HCT116 (cell line): ENCODE measurements around the gene ALDOC. TPM values are rescaled to one million over a fixed set of nuclear protein-coding genes. Genes with fewer than 3 reads are reported as not detected.
A peak's percentile ranks its signal among the peaks of the same experiment; 100 is the strongest.

Source experiments
- ATAC-seq: fragments of 200-7000 bp; cut with Tn5 transposase; 2 replicates; pipeline ENCODE4 v1.9.1; 2020; ENCODE audit warnings: mild to moderate bottlenecking, moderate library complexity
- BruUV-seq: library from RNA; stranded (reverse); fragments of 400-500 nt; replicated peaks from 2 replicates; lab custom pipeline; 2021; lab: Mats Ljungman, UMichigan
- CTCF ChIA-PET: fragments of 300-600 bp; sonication (Branson Sonifier 250); formaldehyde crosslinking; loops from one replicate; lab custom pipeline; 2021; ENCODE audit warnings: antibody characterized with exemption; lab: Charles Lee
- POLR2A ChIA-PET: fragments of 300-600, 350-600 bp; sonication (Branson Sonifier 250); formaldehyde crosslinking; loops from one replicate; lab custom pipeline; 2021; ENCODE audit warnings: antibody characterized with exemption; lab: Charles Lee
- RAD21 ChIA-PET, 2 experiments: fragments of 300-600 bp; sonication (Branson Sonifier 250); formaldehyde crosslinking; loops; one replicate each; lab custom pipeline; 2023; ENCODE audit warnings: low total read pairs in 2 of 2; ENCODE audit not compliant: uncharacterized antibody in 2 of 2, unreplicated experiment in 2 of 2, low non-redundant PET in 1 of 2; lab: Charles Lee
- DNase-seq: peaks from one replicate; pipeline ENCODE4 v3.0.0-alpha.2; 2010; ENCODE audit warnings: low read depth, low spot score
- H2AFZ ChIP-seq: fragments of 200-600 bp; shearing (Covaris generic), sonication (generic); 2 replicates; pipeline ENCODE4 v1.6.1; 2017; ENCODE audit warnings: low read depth, mixed run types, mixed read lengths, antibody characterized with exemption, low read length; ENCODE audit not compliant: poor library complexity, severe bottlenecking
- H3K27ac ChIP-seq: 2 replicates; pipeline ENCODE4 v1.5.1; 2012; ENCODE audit warnings: low read depth, low read length
- H3K27me3 ChIP-seq: fragments of 200-600 bp; sonication (generic); 2 replicates; pipeline ENCODE4 v1.6.1; 2016; ENCODE audit warnings: mixed run types, low read length, mixed read lengths; ENCODE audit not compliant: insufficient read depth
- H3K36me3 ChIP-seq, 2 experiments: fragments of 200-500 bp in 1 of 2; fragments of 200-600 bp in 1 of 2; sonication (Bioruptor generic) in 1 of 2; sonication (generic) in 1 of 2; 2 replicates each; pipeline versions ENCODE4 v1.5.1 to v1.6.1; 2014 to 2016; ENCODE audit warnings: low read length in 2 of 2, inconsistent platforms in 1 of 2, mixed read lengths in 1 of 2, mixed run types in 1 of 2; ENCODE audit not compliant: insufficient read depth in 2 of 2, control insufficient read depth in 1 of 2
- H3K4me1 ChIP-seq, 2 experiments: fragments of 200-600 bp in 1 of 2; sonication (generic) in 1 of 2; 2 replicates each; pipeline versions ENCODE4 v1.5.1 to v1.6.1; 2012 to 2017; ENCODE audit warnings: low read length in 2 of 2, inconsistent platforms in 1 of 2, mild to moderate bottlenecking in 1 of 2, mixed read lengths in 1 of 2, mixed run types in 1 of 2, moderate library complexity in 1 of 2; ENCODE audit not compliant: insufficient read depth in 2 of 2, control insufficient read depth in 1 of 2
- H3K4me2 ChIP-seq: fragments of 200-600 bp; sonication (generic); 2 replicates; pipeline ENCODE4 v1.6.1; 2017; ENCODE audit warnings: mixed run types, low read length, mixed read lengths
- H3K4me3 ChIP-seq, 2 experiments: fragments of 200-600 bp in 1 of 2; sonication (generic) in 1 of 2; replicated peaks in 1 of 2; 2 replicates each; pipeline ENCODE4 v1.5.1; 2011 to 2016; ENCODE audit warnings: low read length in 2 of 2, control low read depth in 1 of 2, low read depth in 1 of 2, mild to moderate bottlenecking in 1 of 2, mixed read lengths in 1 of 2, mixed run types in 1 of 2
- H3K79me2 ChIP-seq: fragments of 200-600 bp; sonication (generic); 2 replicates; pipeline ENCODE4 v1.6.1; 2017; ENCODE audit warnings: mild to moderate bottlenecking, mixed run types, low read length, moderate library complexity, mixed read lengths; ENCODE audit not compliant: insufficient read depth
- H3K9ac ChIP-seq: fragments of 200-600 bp; sonication (generic); 2 replicates; pipeline ENCODE4 v1.6.1; 2016; ENCODE audit warnings: low read length, mixed read lengths
- H3K9me2 ChIP-seq: fragments of 200-600 bp; sonication (generic), shearing (Covaris generic); 2 replicates; pipeline ENCODE4 v1.6.1; 2017; ENCODE audit warnings: mixed run types, mild to moderate bottlenecking, moderate library complexity; ENCODE audit not compliant: insufficient read depth
- H3K9me3 ChIP-seq, 2 experiments: fragments of 200-500 bp in 1 of 2; fragments of 200-600 bp in 1 of 2; sonication (Bioruptor generic) in 1 of 2; sonication (generic) in 1 of 2; 2 replicates each; pipeline ENCODE4 v1.6.1; 2014 to 2017; ENCODE audit warnings: low read length in 2 of 2, mixed read lengths in 2 of 2, inconsistent platforms in 1 of 2, low read depth in 1 of 2, mild to moderate bottlenecking in 1 of 2, mixed run types in 1 of 2, moderate library complexity in 1 of 2; ENCODE audit not compliant: control insufficient read depth in 1 of 2, insufficient read depth in 1 of 2
- H4K20me1 ChIP-seq: fragments of 200-600 bp; sonication (generic), shearing (Covaris generic); 2 replicates; pipeline ENCODE4 v1.6.1; 2017; ENCODE audit warnings: mixed run types, mild to moderate bottlenecking, moderate library complexity; ENCODE audit not compliant: insufficient read depth
- CEBPB ChIP-seq: IDR thresholded peaks from 2 replicates; pipeline ENCODE4 v1.6.1; 2012; ENCODE audit warnings: low read depth
- CTCF ChIP-seq, 3 experiments: fragments of 200-600 bp in 1 of 3; sonication (generic) in 1 of 3; IDR thresholded peaks in 2 of 3; conservative IDR thresholded peaks in 1 of 3; 2 replicates each; pipeline ENCODE4 v1.5.1; 2012 to 2017; ENCODE audit warnings: low read depth in 2 of 3, low read length in 2 of 3, antibody characterized with exemption in 1 of 3, borderline replicate concordance in 1 of 3, control low read depth in 1 of 3, mild to moderate bottlenecking in 1 of 3, mixed read lengths in 1 of 3, mixed run types in 1 of 3, moderate library complexity in 1 of 3; ENCODE audit not compliant: insufficient read depth in 1 of 3
- ELF1 ChIP-seq: IDR thresholded peaks from 2 replicates; pipeline ENCODE4 v1.6.1; 2012; ENCODE audit warnings: low read depth, borderline replicate concordance
- EZH2 ChIP-seq: fragments of 200-600 bp; sonication (generic); IDR thresholded peaks from 2 replicates; pipeline ENCODE4 v1.6.1; 2017; ENCODE audit warnings: antibody characterized with exemption, mixed run types
- EZH2phosphoT487 ChIP-seq: fragments of 200-600 bp; IDR thresholded peaks from 2 replicates; pipeline ENCODE4 v1.6.1; 2018; ENCODE audit warnings: antibody characterized with exemption, borderline replicate concordance
- FOSL1 ChIP-seq: IDR thresholded peaks from 2 replicates; pipeline ENCODE4 v1.6.1; 2012; ENCODE audit warnings: low read depth
- JUND ChIP-seq: IDR thresholded peaks from 2 replicates; pipeline ENCODE4 v1.6.1; 2012
- POLR2A ChIP-seq: IDR thresholded peaks from 2 replicates; pipeline ENCODE4 v1.7.0; 2011; ENCODE audit warnings: borderline replicate concordance; ENCODE audit not compliant: insufficient read depth, insufficient read length; ENCODE audit errors: extremely low read depth
- POLR2AphosphoS5 ChIP-seq: IDR thresholded peaks from 2 replicates; pipeline ENCODE4 v1.6.1; 2011; ENCODE audit warnings: mild to moderate bottlenecking, low read depth, low read length, moderate library complexity
- SIN3A ChIP-seq: IDR thresholded peaks from 2 replicates; pipeline ENCODE4 v1.6.1; 2012; ENCODE audit warnings: low read depth
- SP1 ChIP-seq: IDR thresholded peaks from 2 replicates; pipeline ENCODE4 v1.6.1; 2012; ENCODE audit warnings: low read depth
- SRF ChIP-seq: IDR thresholded peaks from 2 replicates; pipeline ENCODE4 v1.6.1; 2012; ENCODE audit warnings: low read depth
- TCF7L2 ChIP-seq: IDR thresholded peaks from 2 replicates; pipeline ENCODE4 v1.7.0; 2011; ENCODE audit warnings: borderline replicate concordance, inconsistent platforms; ENCODE audit not compliant: insufficient read depth, insufficient read length; ENCODE audit errors: extremely low read depth
- YY1 ChIP-seq: IDR thresholded peaks from 2 replicates; pipeline ENCODE4 v1.6.1; 2011; ENCODE audit warnings: low read length, low read depth, moderate library complexity, mild to moderate bottlenecking; ENCODE audit not compliant: insufficient replicate concordance; ENCODE audit errors: extremely low read depth
- ZNF274 ChIP-seq: fragments of 200-500 bp; sonication (Bioruptor generic); IDR thresholded peaks from 2 replicates; pipeline ENCODE4 v1.6.1; 2014; ENCODE audit warnings: mild to moderate bottlenecking, low read depth, low read length, inconsistent platforms
- intact Hi-C: fragments of 100-400 bp; cut with micrococcal nuclease; formaldehyde crosslinking; loops from 2 replicates; pipeline ENCODE4 v1.10.0; 2022
- total RNA-seq: library from RNA; stranded (reverse); gene quantifications from one replicate; pipeline ENCODE4 v1.2.1, GENCODE V29; 2021; ENCODE audit not compliant: unreplicated experiment
- TF ChIP-seq, protein P1 (sequence below): IDR thresholded peaks from 2 replicates; pipeline ENCODE4 v1.6.1; 2012
- TF ChIP-seq, protein P2 (sequence below): IDR thresholded peaks from 2 replicates; pipeline ENCODE4 v1.6.1; 2011; ENCODE audit warnings: mild to moderate bottlenecking, low read length, moderate library complexity; ENCODE audit not compliant: insufficient replicate concordance; ENCODE audit errors: extremely low read depth
- TF ChIP-seq, protein P3 (sequence below): IDR thresholded peaks from 2 replicates; pipeline ENCODE4 v1.6.1; 2012; ENCODE audit warnings: low read depth

The ALDOC gene
- total RNA-seq, 1 experiment from 2014 or later, result 82.8 TPM

- Histone ChIP-seq H2AFZ (peak within 1 kb of the TSS; percentile 81), H3K4me2 (peak within 1 kb of the TSS; percentile 99), H3K4me1 (peaks cover 0 to 20% of the 10 kb centered on the region in 2 experiments; a peak in 3 of 4 replicates), H3K36me3 (peaks cover 0 to 4% of the 10 kb centered on the region in 2 experiments; a peak in 1 of 4 replicates), H3K9ac (peak within 1 kb of the TSS; percentile 91), H4K20me1 (no peaks in the 10 kb centered on the region), H3K9me3 (no peaks in the 10 kb centered on the region), H3K27ac (peak within 1 kb of the TSS; percentile 62), H3K4me3 (peak within 1 kb of the TSS; percentile 77 to 99), H3K79me2 (peaks cover 22% of the 10 kb centered on the region), H3K9me2 (no peaks in the 10 kb centered on the region), H3K27me3 (no peaks in the 10 kb centered on the region)
- POLR2A ChIA-PET, result interaction anchor here (0.8 to 1.3 kb wide), 5 partner anchors 10 to 148 kb away, joined by 3 read pairs; partner anchors contain the start of gene RPL23A
- CTCF ChIA-PET, result interaction anchor here (0.7 to 1.2 kb wide), 4 partner anchors 21 to 236 kb away, joined by 3 to 6 read pairs (median 4); partner anchors contain the start of gene TNFAIP1
- DNase-seq, result peak; percentile 81
- BruUV-seq, result TSS peak; percentile 70
- RAD21 ChIA-PET, result no interaction called here
- ATAC-seq, result peak; percentile 99
- intact Hi-C loops, result no loop called here
- TF ChIP-seq SP1, result no peak
- TF ChIP-seq TCF7L2, result no peak
- TF ChIP-seq YY1, result peak; percentile 88
- no peak for TF ChIP-seq JUND
- TF ChIP-seq SIN3A, result peak; percentile 34; the same call in 1 of the 2 replicates
- TF ChIP-seq, protein P1, sequence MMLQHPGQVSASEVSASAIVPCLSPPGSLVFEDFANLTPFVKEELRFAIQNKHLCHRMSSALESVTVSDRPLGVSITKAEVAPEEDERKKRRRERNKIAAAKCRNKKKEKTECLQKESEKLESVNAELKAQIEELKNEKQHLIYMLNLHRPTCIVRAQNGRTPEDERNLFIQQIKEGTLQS, result no peak
- peak; percentile 80 for TF ChIP-seq POLR2AphosphoS5
- no peak for TF ChIP-seq SRF
- TF ChIP-seq, protein P2, sequence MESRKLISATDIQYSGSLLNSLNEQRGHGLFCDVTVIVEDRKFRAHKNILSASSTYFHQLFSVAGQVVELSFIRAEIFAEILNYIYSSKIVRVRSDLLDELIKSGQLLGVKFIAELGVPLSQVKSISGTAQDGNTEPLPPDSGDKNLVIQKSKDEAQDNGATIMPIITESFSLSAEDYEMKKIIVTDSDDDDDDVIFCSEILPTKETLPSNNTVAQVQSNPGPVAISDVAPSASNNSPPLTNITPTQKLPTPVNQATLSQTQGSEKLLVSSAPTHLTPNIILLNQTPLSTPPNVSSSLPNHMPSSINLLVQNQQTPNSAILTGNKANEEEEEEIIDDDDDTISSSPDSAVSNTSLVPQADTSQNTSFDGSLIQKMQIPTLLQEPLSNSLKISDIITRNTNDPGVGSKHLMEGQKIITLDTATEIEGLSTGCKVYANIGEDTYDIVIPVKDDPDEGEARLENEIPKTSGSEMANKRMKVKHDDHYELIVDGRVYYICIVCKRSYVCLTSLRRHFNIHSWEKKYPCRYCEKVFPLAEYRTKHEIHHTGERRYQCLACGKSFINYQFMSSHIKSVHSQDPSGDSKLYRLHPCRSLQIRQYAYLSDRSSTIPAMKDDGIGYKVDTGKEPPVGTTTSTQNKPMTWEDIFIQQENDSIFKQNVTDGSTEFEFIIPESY, result no peak
- TF ChIP-seq FOSL1, result no peak
- no peak for TF ChIP-seq ZNF274
- no peak for TF ChIP-seq CTCF (IDR thresholded peaks at IDR 0.05 in 2 of 3, conservative IDR thresholded peaks at IDR 0.05 in 1 of 3; ENCODE audit: borderline replicate concordance in 1 of 3, insufficient read depth in 1 of 3, low read depth in 2 of 3, low read length in 2 of 3)
- TF ChIP-seq CEBPB, result no peak
- TF ChIP-seq ELF1, result no peak; the same call in 1 of the 2 replicates
- no peak for TF ChIP-seq EZH2
- TF ChIP-seq POLR2A, result peak; percentile 67
- TF ChIP-seq, protein P3, sequence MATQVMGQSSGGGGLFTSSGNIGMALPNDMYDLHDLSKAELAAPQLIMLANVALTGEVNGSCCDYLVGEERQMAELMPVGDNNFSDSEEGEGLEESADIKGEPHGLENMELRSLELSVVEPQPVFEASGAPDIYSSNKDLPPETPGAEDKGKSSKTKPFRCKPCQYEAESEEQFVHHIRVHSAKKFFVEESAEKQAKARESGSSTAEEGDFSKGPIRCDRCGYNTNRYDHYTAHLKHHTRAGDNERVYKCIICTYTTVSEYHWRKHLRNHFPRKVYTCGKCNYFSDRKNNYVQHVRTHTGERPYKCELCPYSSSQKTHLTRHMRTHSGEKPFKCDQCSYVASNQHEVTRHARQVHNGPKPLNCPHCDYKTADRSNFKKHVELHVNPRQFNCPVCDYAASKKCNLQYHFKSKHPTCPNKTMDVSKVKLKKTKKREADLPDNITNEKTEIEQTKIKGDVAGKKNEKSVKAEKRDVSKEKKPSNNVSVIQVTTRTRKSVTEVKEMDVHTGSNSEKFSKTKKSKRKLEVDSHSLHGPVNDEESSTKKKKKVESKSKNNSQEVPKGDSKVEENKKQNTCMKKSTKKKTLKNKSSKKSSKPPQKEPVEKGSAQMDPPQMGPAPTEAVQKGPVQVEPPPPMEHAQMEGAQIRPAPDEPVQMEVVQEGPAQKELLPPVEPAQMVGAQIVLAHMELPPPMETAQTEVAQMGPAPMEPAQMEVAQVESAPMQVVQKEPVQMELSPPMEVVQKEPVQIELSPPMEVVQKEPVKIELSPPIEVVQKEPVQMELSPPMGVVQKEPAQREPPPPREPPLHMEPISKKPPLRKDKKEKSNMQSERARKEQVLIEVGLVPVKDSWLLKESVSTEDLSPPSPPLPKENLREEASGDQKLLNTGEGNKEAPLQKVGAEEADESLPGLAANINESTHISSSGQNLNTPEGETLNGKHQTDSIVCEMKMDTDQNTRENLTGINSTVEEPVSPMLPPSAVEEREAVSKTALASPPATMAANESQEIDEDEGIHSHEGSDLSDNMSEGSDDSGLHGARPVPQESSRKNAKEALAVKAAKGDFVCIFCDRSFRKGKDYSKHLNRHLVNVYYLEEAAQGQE, result no peak
- no peak for TF ChIP-seq EZH2phosphoT487
Observed at GRCh38 chr17:28571361-28572122, 5.2 kb downstream of the ALDOC start, which contains the start of gene PIGS. Gene PIGS (minus strand): TSS chr17:28571524. CDS start chr17:28571496, 28 bp downstream.
